HepG2 (cell line): Measurements from ENCODE around the gene DHFR. TPM values are rescaled to one million over a fixed set of nuclear protein-coding genes. Genes with fewer than 3 reads are reported as not detected.

Source experiments
- AGO2 ChIP-seq: fragments of 200-400 bp; formaldehyde crosslinking; optimal IDR thresholded peaks from 2 replicates; pipeline ENCODE3; 2017; ENCODE audit warnings: mild to moderate bottlenecking, low read depth, low read length, moderate library complexity
- NFYB ChIP-seq: sonication (generic); formaldehyde crosslinking; IDR thresholded peaks from 2 replicates; pipeline ENCODE4 v1.4.0; 2020; ENCODE audit warnings: missing genetic modification reagents
- PHF5A ChIP-seq: IDR thresholded peaks from one replicate; pipeline ENCODE4 v1.6.1; 2018; ENCODE audit warnings: low read depth, missing genetic modification reagents; ENCODE audit not compliant: unreplicated experiment
- RXRB ChIP-seq: IDR thresholded peaks from 2 replicates; pipeline ENCODE4 v1.6.1; 2016; ENCODE audit warnings: borderline replicate concordance, missing genetic modification reagents, missing compliant biosample characterization
- SAP130 ChIP-seq: IDR thresholded peaks from 2 replicates; pipeline ENCODE4 v1.6.1; 2016; ENCODE audit warnings: low read depth
- SIN3A ChIP-seq: IDR thresholded peaks from 2 replicates; pipeline ENCODE4 v1.6.1; 2011; ENCODE audit warnings: low read depth, mild to moderate bottlenecking, control low read depth, low read length, borderline replicate concordance
- ZMYM4 ChIP-seq: sonication (generic); formaldehyde crosslinking; IDR thresholded peaks from 2 replicates; pipeline ENCODE4 v1.8.1; 2023; ENCODE audit warnings: mild to moderate bottlenecking, missing genetic modification reagents
- ZNF335 ChIP-seq: sonication (generic); formaldehyde crosslinking; IDR thresholded peaks from 2 replicates; pipeline ENCODE4 v1.4.0; 2020; ENCODE audit warnings: missing genetic modification reagents
- ZNF691 ChIP-seq: sonication (generic); formaldehyde crosslinking; IDR thresholded peaks from 2 replicates; pipeline ENCODE4 v1.4.0; 2020; ENCODE audit warnings: missing genetic modification reagents, low read depth, mild to moderate bottlenecking, borderline replicate concordance
- polyA plus RNA-seq, 8 experiments: library from polyadenylated mRNA; depleted of rRNA in 3 of 8; stranded (reverse) in 7 of 8; unstranded in 1 of 8; fragments of >200 nt; fragmentation: Illumina TruSeq in 4 of 8; extraction: Trizol in 4 of 8; gene quantifications; 2 replicates each; pipeline versions ENCODE4 v1.2.1 to v1.2.3, GENCODE V29; 2011 to 2016; ENCODE audit warnings: low read depth in 4 of 8, missing spikeins in 1 of 8, mixed read lengths in 1 of 8; ENCODE audit not compliant: insufficient read depth in 1 of 8
- total RNA-seq, 5 experiments: library from RNA; depleted of rRNA; stranded (reverse); fragments of >200 nt; fragmentation: Illumina TruSeq; extraction: Trizol; gene quantifications; 2 replicates each; pipeline ENCODE4 v1.2.3, GENCODE V29; 2016; ENCODE audit warnings: low read depth in 1 of 5
- TF ChIP-seq, protein P1 (sequence below): sonication (generic); formaldehyde crosslinking; conservative IDR thresholded peaks from 2 replicates; pipeline ENCODE4 v1.4.0; 2020; ENCODE audit warnings: mild to moderate bottlenecking, missing genetic modification reagents, moderate library complexity
- TF ChIP-seq, protein P2 (sequence below): IDR thresholded peaks from 2 replicates; pipeline ENCODE4 v1.6.1; 2016; ENCODE audit warnings: low read depth, borderline replicate concordance
- TF ChIP-seq, protein P3 (sequence below): sonication (generic); formaldehyde crosslinking; IDR thresholded peaks from 2 replicates; pipeline ENCODE4 v1.5.0; 2020; ENCODE audit warnings: mild to moderate bottlenecking, missing genetic modification reagents, borderline replicate concordance
- TF ChIP-seq, protein P4 (sequence below): IDR thresholded peaks from 2 replicates; pipeline ENCODE4 v1.6.1; 2016; ENCODE audit warnings: mild to moderate bottlenecking
- TF ChIP-seq, protein P5 (sequence below): sonication (generic); formaldehyde crosslinking; IDR thresholded peaks from 2 replicates; pipeline ENCODE4 v1.8.0; 2022; ENCODE audit warnings: mild to moderate bottlenecking, missing genetic modification reagents, moderate library complexity

The DHFR gene
- total and polyA plus RNA-seq, 2 of the 13 experiments (the other 11 are each of a cell fraction or from before 2014, with no cell fraction given) = 22.8 to 59.0 TPM

- TF ChIP-seq SIN3A (peak; percentile 79), AGO2 (peak; percentile 90), ZNF691 (CRISPR knock-in tag) (peak; percentile 71; the same call in 1 of the 2 replicates), ZNF335 (CRISPR knock-in tag) (no peak), NFYB (CRISPR knock-in tag) (peak; percentile 76), PHF5A (CRISPR knock-in tag) (peak; percentile 45), SAP130 (CRISPR knock-in tag) (peak; percentile 93), RXRB (CRISPR knock-in tag) (peak; percentile 7; the same call in 1 of the 2 replicates), ZMYM4 (CRISPR knock-in tag) (peak; percentile 85)
- TF ChIP-seq, protein P1, sequence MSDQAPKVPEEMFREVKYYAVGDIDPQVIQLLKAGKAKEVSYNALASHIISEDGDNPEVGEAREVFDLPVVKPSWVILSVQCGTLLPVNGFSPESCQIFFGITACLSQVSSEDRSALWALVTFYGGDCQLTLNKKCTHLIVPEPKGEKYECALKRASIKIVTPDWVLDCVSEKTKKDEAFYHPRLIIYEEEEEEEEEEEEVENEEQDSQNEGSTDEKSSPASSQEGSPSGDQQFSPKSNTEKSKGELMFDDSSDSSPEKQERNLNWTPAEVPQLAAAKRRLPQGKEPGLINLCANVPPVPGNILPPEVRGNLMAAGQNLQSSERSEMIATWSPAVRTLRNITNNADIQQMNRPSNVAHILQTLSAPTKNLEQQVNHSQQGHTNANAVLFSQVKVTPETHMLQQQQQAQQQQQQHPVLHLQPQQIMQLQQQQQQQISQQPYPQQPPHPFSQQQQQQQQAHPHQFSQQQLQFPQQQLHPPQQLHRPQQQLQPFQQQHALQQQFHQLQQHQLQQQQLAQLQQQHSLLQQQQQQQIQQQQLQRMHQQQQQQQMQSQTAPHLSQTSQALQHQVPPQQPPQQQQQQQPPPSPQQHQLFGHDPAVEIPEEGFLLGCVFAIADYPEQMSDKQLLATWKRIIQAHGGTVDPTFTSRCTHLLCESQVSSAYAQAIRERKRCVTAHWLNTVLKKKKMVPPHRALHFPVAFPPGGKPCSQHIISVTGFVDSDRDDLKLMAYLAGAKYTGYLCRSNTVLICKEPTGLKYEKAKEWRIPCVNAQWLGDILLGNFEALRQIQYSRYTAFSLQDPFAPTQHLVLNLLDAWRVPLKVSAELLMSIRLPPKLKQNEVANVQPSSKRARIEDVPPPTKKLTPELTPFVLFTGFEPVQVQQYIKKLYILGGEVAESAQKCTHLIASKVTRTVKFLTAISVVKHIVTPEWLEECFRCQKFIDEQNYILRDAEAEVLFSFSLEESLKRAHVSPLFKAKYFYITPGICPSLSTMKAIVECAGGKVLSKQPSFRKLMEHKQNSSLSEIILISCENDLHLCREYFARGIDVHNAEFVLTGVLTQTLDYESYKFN (CRISPR knock-in tag) = no peak
- TF ChIP-seq, protein P2, sequence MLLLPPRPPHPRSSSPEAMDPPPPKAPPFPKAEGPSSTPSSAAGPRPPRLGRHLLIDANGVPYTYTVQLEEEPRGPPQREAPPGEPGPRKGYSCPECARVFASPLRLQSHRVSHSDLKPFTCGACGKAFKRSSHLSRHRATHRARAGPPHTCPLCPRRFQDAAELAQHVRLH (CRISPR knock-in tag) = peak; percentile 66; the same call in 1 of the 2 replicates
- TF ChIP-seq, protein P3, sequence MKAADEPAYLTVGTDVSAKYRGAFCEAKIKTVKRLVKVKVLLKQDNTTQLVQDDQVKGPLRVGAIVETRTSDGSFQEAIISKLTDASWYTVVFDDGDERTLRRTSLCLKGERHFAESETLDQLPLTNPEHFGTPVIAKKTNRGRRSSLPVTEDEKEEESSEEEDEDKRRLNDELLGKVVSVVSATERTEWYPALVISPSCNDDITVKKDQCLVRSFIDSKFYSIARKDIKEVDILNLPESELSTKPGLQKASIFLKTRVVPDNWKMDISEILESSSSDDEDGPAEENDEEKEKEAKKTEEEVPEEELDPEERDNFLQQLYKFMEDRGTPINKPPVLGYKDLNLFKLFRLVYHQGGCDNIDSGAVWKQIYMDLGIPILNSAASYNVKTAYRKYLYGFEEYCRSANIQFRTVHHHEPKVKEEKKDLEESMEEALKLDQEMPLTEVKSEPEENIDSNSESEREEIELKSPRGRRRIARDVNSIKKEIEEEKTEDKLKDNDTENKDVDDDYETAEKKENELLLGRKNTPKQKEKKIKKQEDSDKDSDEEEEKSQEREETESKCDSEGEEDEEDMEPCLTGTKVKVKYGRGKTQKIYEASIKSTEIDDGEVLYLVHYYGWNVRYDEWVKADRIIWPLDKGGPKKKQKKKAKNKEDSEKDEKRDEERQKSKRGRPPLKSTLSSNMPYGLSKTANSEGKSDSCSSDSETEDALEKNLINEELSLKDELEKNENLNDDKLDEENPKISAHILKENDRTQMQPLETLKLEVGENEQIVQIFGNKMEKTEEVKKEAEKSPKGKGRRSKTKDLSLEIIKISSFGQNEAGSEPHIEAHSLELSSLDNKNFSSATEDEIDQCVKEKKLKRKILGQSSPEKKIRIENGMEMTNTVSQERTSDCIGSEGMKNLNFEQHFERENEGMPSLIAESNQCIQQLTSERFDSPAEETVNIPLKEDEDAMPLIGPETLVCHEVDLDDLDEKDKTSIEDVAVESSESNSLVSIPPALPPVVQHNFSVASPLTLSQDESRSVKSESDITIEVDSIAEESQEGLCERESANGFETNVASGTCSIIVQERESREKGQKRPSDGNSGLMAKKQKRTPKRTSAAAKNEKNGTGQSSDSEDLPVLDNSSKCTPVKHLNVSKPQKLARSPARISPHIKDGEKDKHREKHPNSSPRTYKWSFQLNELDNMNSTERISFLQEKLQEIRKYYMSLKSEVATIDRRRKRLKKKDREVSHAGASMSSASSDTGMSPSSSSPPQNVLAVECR (CRISPR knock-in tag) = peak; percentile 90
- TF ChIP-seq, protein P4, sequence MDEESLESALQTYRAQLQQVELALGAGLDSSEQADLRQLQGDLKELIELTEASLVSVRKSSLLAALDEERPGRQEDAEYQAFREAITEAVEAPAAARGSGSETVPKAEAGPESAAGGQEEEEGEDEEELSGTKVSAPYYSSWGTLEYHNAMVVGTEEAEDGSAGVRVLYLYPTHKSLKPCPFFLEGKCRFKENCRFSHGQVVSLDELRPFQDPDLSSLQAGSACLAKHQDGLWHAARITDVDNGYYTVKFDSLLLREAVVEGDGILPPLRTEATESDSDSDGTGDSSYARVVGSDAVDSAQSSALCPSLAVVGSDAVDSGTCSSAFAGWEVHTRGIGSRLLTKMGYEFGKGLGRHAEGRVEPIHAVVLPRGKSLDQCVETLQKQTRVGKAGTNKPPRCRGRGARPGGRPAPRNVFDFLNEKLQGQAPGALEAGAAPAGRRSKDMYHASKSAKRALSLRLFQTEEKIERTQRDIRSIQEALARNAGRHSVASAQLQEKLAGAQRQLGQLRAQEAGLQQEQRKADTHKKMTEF = peak; percentile 70
- TF ChIP-seq, protein P5, sequence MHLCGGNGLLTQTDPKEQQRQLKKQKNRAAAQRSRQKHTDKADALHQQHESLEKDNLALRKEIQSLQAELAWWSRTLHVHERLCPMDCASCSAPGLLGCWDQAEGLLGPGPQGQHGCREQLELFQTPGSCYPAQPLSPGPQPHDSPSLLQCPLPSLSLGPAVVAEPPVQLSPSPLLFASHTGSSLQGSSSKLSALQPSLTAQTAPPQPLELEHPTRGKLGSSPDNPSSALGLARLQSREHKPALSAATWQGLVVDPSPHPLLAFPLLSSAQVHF (CRISPR knock-in tag) = no peak
Observed at GRCh38 chr5:80654391-80655230, at the start of gene DHFR, which contains the start of gene MSH3 (continued).
